Measurements from ENCODE around the gene IRF9. TPM values are rescaled to one million over a fixed set of nuclear protein-coding genes. Genes with fewer than 3 reads are reported as not detected.

The IRF9 gene
- total and polyA plus RNA-seq, 2 of the 13 experiments (the other 11 are each of a cell fraction or from before 2014, with no cell fraction given), result 14.9 to 49.7 TPM

- TF ChIP-seq ZNF24 (IDR thresholded peaks at IDR 0.05), result no peak
- TF ChIP-seq ZNF225 (CRISPR knock-in tag; IDR thresholded peaks at IDR 0.05), result peak; percentile 99
- TF ChIP-seq SMAD9 (CRISPR knock-in tag; IDR thresholded peaks at IDR 0.05), result peak; percentile 85
- peak; percentile 97 for TF ChIP-seq ZNF772 (CRISPR knock-in tag; IDR thresholded peaks at IDR 0.05)
- TF ChIP-seq ZNF546 (CRISPR knock-in tag; conservative IDR thresholded peaks at IDR 0.05), result peak; percentile 98; the same call in 1 of the 2 replicates
- peak; percentile 82 for TF ChIP-seq ZNF619 (CRISPR knock-in tag; IDR thresholded peaks at IDR 0.05)
- TF ChIP-seq THAP11 (CRISPR knock-in tag; IDR thresholded peaks at IDR 0.05), result peak; percentile 84
- no peak; the same call in 1 of the 2 replicates for TF ChIP-seq HNF4A (CRISPR knock-in tag; IDR thresholded peaks at IDR 0.05)
- peak; percentile 99 for TF ChIP-seq KDM5B (CRISPR knock-in tag; IDR thresholded peaks at IDR 0.05; ENCODE audit: borderline replicate concordance)
- no peak for TF ChIP-seq ZNF558 (CRISPR knock-in tag; IDR thresholded peaks at IDR 0.05; ENCODE audit: borderline replicate concordance)
- no peak for TF ChIP-seq TBL1XR1 (IDR thresholded peaks at IDR 0.05; ENCODE audit: borderline replicate concordance, low read length, partially characterized antibody)
- TF ChIP-seq HOXA3 (CRISPR knock-in tag; IDR thresholded peaks at IDR 0.05), result peak; percentile 70
- no peak for TF ChIP-seq JUND (CRISPR knock-in tag; IDR thresholded peaks at IDR 0.05)
- no peak for TF ChIP-seq PRDM15 (CRISPR knock-in tag; IDR thresholded peaks at IDR 0.05)
- TF ChIP-seq ZNF83 (CRISPR knock-in tag; IDR thresholded peaks at IDR 0.05; ENCODE audit: borderline replicate concordance), result peak; percentile 95
- no peak for TF ChIP-seq MTF2 (CRISPR knock-in tag; IDR thresholded peaks at IDR 0.05; ENCODE audit: borderline replicate concordance)
- TF ChIP-seq KAT2B (IDR thresholded peaks at IDR 0.05; ENCODE audit: borderline replicate concordance, low read depth, low read length), result no peak
- TF ChIP-seq MTF1 (CRISPR knock-in tag; IDR thresholded peaks at IDR 0.05), result 0 out of 2 replicates have a peak, but pooled peaks have one; percentile 29
- peak; percentile 15; the same call in 1 of the 2 replicates for TF ChIP-seq SSRP1 (CRISPR knock-in tag; IDR thresholded peaks at IDR 0.05)
- TF ChIP-seq ZBTB25 (CRISPR knock-in tag; IDR thresholded peaks at IDR 0.05), result peak; percentile 92
- peak; percentile 96; the same call in 1 of the 2 replicates for TF ChIP-seq ZNF660 (CRISPR knock-in tag; IDR thresholded peaks at IDR 0.05; ENCODE audit: borderline replicate concordance, low read depth)
- peak; percentile 97 for TF ChIP-seq MZF1 (CRISPR knock-in tag; IDR thresholded peaks at IDR 0.05; ENCODE audit: borderline replicate concordance)
- peak; percentile 83 for TF ChIP-seq SKI (IDR thresholded peaks at IDR 0.05; ENCODE audit: partially characterized antibody)
- peak; percentile 76 for TF ChIP-seq ZNF777 (CRISPR knock-in tag; IDR thresholded peaks at IDR 0.05)
- peak; percentile 95 for TF ChIP-seq MAF1 (CRISPR knock-in tag; IDR thresholded peaks at IDR 0.05; ENCODE audit: borderline replicate concordance)
- TF ChIP-seq ZNF775 (CRISPR knock-in tag; IDR thresholded peaks at IDR 0.05; ENCODE audit: borderline replicate concordance), result peak; percentile 83
- no peak; the same call in 1 of the 2 replicates for TF ChIP-seq SNAPC5 (CRISPR knock-in tag; IDR thresholded peaks at IDR 0.05; ENCODE audit: borderline replicate concordance)
Observed at GRCh38 chr14:24141097-24141880, 19.8 kb upstream of the IRF9 start, which contains the start of gene EMC9 (continued).

All from HepG2 (cell line).